Measurements from ENCODE around the gene PMPCA. TPM values are rescaled to one million over a fixed set of nuclear protein-coding genes. Genes with fewer than 3 reads are reported as not detected.

Gene PMPCA
- total and polyA plus RNA-seq, 2 of the 8 experiments (the other 6 are each of a cell fraction or from before 2014, with no cell fraction given): 60.0 to 88.2 TPM

- Histone ChIP-seq H3K79me1 (ENCODE audit: low read depth, low read length) (peaks cover 9% of the 10 kb centered on the region), H2BK15ac (ENCODE audit: low read length) (no peak overlapping the region), H3K9ac (replicated peaks in 1 of 4; ENCODE audit: extremely low read depth in 1 of 4, low read depth in 3 of 4, low read length in 3 of 4) (no peak overlapping the region; a peak in 1 of 7 replicates), H3K27ac (ENCODE audit: low read depth, low read length) (no peak overlapping the region), H4K91ac (replicated peaks; ENCODE audit: insufficient read length, low read length) (no peak overlapping the region), H4K20me1 (replicated peaks in 1 of 2; ENCODE audit: control insufficient read depth in 1 of 2, insufficient read depth in 2 of 2, low read length in 2 of 2) (peaks cover 5 to 17% of the 10 kb centered on the region in 2 experiments), H3K23me2 (ENCODE audit: low read depth, low read length) (no peaks in the 10 kb centered on the region), H3K4me2 (ENCODE audit: insufficient read depth in 1 of 2, low read depth in 2 of 2, low read length in 2 of 2) (no peak overlapping the region), H3K27me3 (replicated peaks in 1 of 4; ENCODE audit: control insufficient read depth in 3 of 4, extremely low read depth in 1 of 4, insufficient read depth in 3 of 4, low read length in 3 of 4) (no peaks in the 10 kb centered on the region), H3K4me1 (replicated peaks in 1 of 4; ENCODE audit: control insufficient read depth in 3 of 4, insufficient read depth in 4 of 4, low read length in 3 of 4) (no peaks in the 10 kb centered on the region), H2BK20ac (ENCODE audit: low read length) (no peak overlapping the region), H3K4ac (replicated peaks; ENCODE audit: insufficient read length, low read depth, low read length) (no peak overlapping the region), H2AK5ac (ENCODE audit: low read depth, low read length) (no peak overlapping the region), H3K36me3 (ENCODE audit: control insufficient read depth in 2 of 4, insufficient read depth in 4 of 4, low read length in 3 of 4) (peaks cover 0 to 11% (median 2%) of the 10 kb centered on the region in 4 experiments; a peak in 2 of 8 replicates), H3K18ac (ENCODE audit: extremely low read depth, low read length) (no peak overlapping the region), H3K23ac (ENCODE audit: insufficient read length) (no peak overlapping the region), H2BK120ac (replicated peaks; ENCODE audit: low read depth, low read length) (no peak overlapping the region), H2BK5ac (ENCODE audit: low read depth, low read length) (no peak overlapping the region), H4K5ac (ENCODE audit: insufficient read length, low read depth, low read length) (no peak overlapping the region), H3K56ac (replicated peaks; ENCODE audit: insufficient read length, low read depth, low read length) (no peak overlapping the region), H2AFZ (ENCODE audit: low read length) (no peak overlapping the region), H2BK12ac (ENCODE audit: low read depth, low read length) (no peak overlapping the region), H4K8ac (ENCODE audit: extremely low read depth, insufficient read depth, low read length) (no peak overlapping the region), H3K79me2 (ENCODE audit: control insufficient read depth in 1 of 2, insufficient read depth in 2 of 2, low read length in 2 of 2) (peaks cover 0 to 11% of the 10 kb centered on the region in 2 experiments; a peak in 1 of 4 replicates), H3K9me3 (ENCODE audit: insufficient read depth in 2 of 2, low read depth in 1 of 2, low read length in 1 of 2) (no peaks in the 10 kb centered on the region), H3K4me3 (ENCODE audit: extremely low read depth in 1 of 4, insufficient read depth in 2 of 4, low read depth in 3 of 4, low read length in 4 of 4) (no peak overlapping the region), H3K14ac (ENCODE audit: insufficient read length) (no peak overlapping the region)
- no peak for DNase-seq (ENCODE audit: low read depth in 1 of 2, low spot score in 2 of 2)
- 95% methylated on average over 30 of the region's 36 CpGs; no CpG with 5 or more reads in 1 of the 2 experiments for WGBS, 2 experiments (ENCODE audit: extremely low coverage in 1 of 2, insufficient coverage in 1 of 2, insufficient read length in 1 of 2, insufficient replicate concordance in 2 of 2, low coverage in 1 of 2, low lambda C conversion rate in 2 of 2, missing lambda C conversion rate in 1 of 2)
- CTCF ChIA-PET (ENCODE audit: partially characterized antibody): no interaction called here
- TF ChIP-seq PHF8 (conservative IDR thresholded peaks at IDR 0.05; ENCODE audit: low read depth, low read length): no peak
- no peak for TF ChIP-seq RFX5 (IDR thresholded peaks at IDR 0.05; ENCODE audit: borderline replicate concordance, low read depth, low read length)
- no peak for TF ChIP-seq POLR2A (IDR thresholded peaks at IDR 0.05; ENCODE audit: control extremely low read depth in 1 of 2, low read depth in 2 of 2, low read length in 2 of 2)
- no peak for TF ChIP-seq RBBP5 (IDR thresholded peaks at IDR 0.05; ENCODE audit: borderline replicate concordance, low read depth, low read length)
- TF ChIP-seq GABPA (IDR thresholded peaks at IDR 0.05; ENCODE audit: borderline replicate concordance, insufficient read depth, low read length): no peak
- no peak for TF ChIP-seq FOSL1 (IDR thresholded peaks at IDR 0.05; ENCODE audit: insufficient read depth, low read depth, low read length)
- no peak for TF ChIP-seq CREB1 (IDR thresholded peaks at IDR 0.05)
- no peak for TF ChIP-seq RXRA (IDR thresholded peaks at IDR 0.05; ENCODE audit: insufficient read depth, low read depth, low read length)
- no peak for TF ChIP-seq JUND (IDR thresholded peaks at IDR 0.05; ENCODE audit: low read length)
- TF ChIP-seq SIRT6 (IDR thresholded peaks at IDR 0.05; ENCODE audit: low read length): no peak
- no peak for TF ChIP-seq POLR2AphosphoS5 (IDR thresholded peaks at IDR 0.05; ENCODE audit: low read depth, low read length)
- TF ChIP-seq EP300 (IDR thresholded peaks at IDR 0.05; ENCODE audit: borderline replicate concordance in 1 of 2, low read depth in 2 of 2, low read length in 2 of 2): no peak
- POLR2A ChIA-PET (ENCODE audit: partially characterized antibody): interaction anchor here (1.2 kb wide), 1 partner anchor 31 kb away, joined by 3 read pairs; no protein-coding TSS in a partner anchor
- FAIRE-seq: no peak
Observed at GRCh38 chr9:136431782-136432350, 21.4 kb downstream of the PMPCA start.

Measured in H1 (cell line).